B cell (primary cell): Measurements from ENCODE around the gene CD244. TPM values are rescaled to one million over a fixed set of nuclear protein-coding genes. Genes with fewer than 3 reads are reported as not detected.

Experiments
- ATAC-seq: fragments of 200-7000 bp; cut with Tn5 transposase; one replicate; pipeline ENCODE4 v1.10.0; 2021; ENCODE audit warnings: low read depth, mild to moderate bottlenecking, moderate number of reproducible peaks, moderate library complexity
- CTCF ChIA-PET: fragments of 350-600 bp; sonication (Branson Sonifier 250); formaldehyde crosslinking; loops from one replicate; lab custom pipeline; 2021; ENCODE audit warnings: antibody characterized with exemption, inconsistent platforms; lab: Charles Lee
- POLR2A ChIA-PET: fragments of 350-600 bp; sonication (Branson Sonifier 250); formaldehyde crosslinking; loops from one replicate; lab custom pipeline; 2021; ENCODE audit warnings: antibody characterized with exemption; lab: Charles Lee
- DNase-seq: peaks from one replicate; pipeline ENCODE4 v3.0.0; 2013
- H2AFZ ChIP-seq: 2 replicates; pipeline ENCODE4 v1.6.1; 2012; ENCODE audit warnings: mild to moderate bottlenecking, low read depth, low read length; ENCODE audit not compliant: insufficient read depth, poor library complexity, severe bottlenecking
- H3K27ac ChIP-seq, 2 donors: 1 replicate in 1 of 2; 2 replicates in 1 of 2; pipeline ENCODE4 v1.5.1; 2012 to 2013; ENCODE audit warnings: low read length in 2 of 2, mild to moderate bottlenecking in 2 of 2, moderate library complexity in 1 of 2
- H3K27me3 ChIP-seq, 4 experiments: fragments of 200-600 bp in 1 of 4; sonication (generic) in 1 of 4; replicated peaks in 1 of 4; 1 replicate in 2 of 4; 2 replicates in 2 of 4; pipeline versions ENCODE4 v1.6.1 to v1.7.0; 2013 to 2016; ENCODE audit warnings: low read length in 3 of 4, mild to moderate bottlenecking in 2 of 4, mixed read lengths in 1 of 4, moderate library complexity in 1 of 4; ENCODE audit not compliant: insufficient read depth in 4 of 4, control insufficient read depth in 3 of 4; ENCODE audit errors: control extremely low read depth in 1 of 4
- H3K36me3 ChIP-seq, 2 experiments: replicated peaks in 1 of 2; 1 replicate in 1 of 2; 2 replicates in 1 of 2; pipeline versions ENCODE4 v1.6.1 to v1.7.1; 2013; ENCODE audit warnings: low read length in 1 of 2; ENCODE audit not compliant: insufficient read depth in 2 of 2, control insufficient read depth in 1 of 2; ENCODE audit errors: control extremely low read depth in 1 of 2, extremely low read depth in 1 of 2
- H3K4me1 ChIP-seq, 2 donors: fragments of 200-600 bp in 1 of 2; sonication (generic) in 1 of 2; 1 replicate in 1 of 2; 2 replicates in 1 of 2; pipeline versions ENCODE4 v1.5.1 to v1.6.1; 2013 to 2017; ENCODE audit warnings: low read length in 2 of 2; ENCODE audit not compliant: control insufficient read depth in 2 of 2, insufficient read depth in 2 of 2
- H3K4me2 ChIP-seq: replicated peaks from 2 replicates; pipeline ENCODE3; 2012; ENCODE audit warnings: mild to moderate bottlenecking, low read depth, low read length; ENCODE audit not compliant: poor library complexity, severe bottlenecking
- H3K4me3 ChIP-seq, 5 experiments: fragments of 200-600 bp in 1 of 5; sonication (generic) in 1 of 5; 1 replicate in 3 of 5; 2 replicates in 2 of 5; pipeline versions ENCODE4 v1.5.1 to v1.7.0; 2011 to 2016; ENCODE audit warnings: low read length in 4 of 5, mild to moderate bottlenecking in 4 of 5, low read depth in 2 of 5, control low read depth in 1 of 5, moderate library complexity in 1 of 5; ENCODE audit not compliant: insufficient read depth in 1 of 5; ENCODE audit errors: control extremely low read depth in 1 of 5, extremely low read depth in 1 of 5
- H3K79me2 ChIP-seq: fragments of 200-600 bp; sonication (generic); one replicate; pipeline ENCODE4 v1.6.0; 2016; ENCODE audit warnings: low read length; ENCODE audit not compliant: control insufficient read depth, insufficient read depth
- H3K9ac ChIP-seq: fragments of 200-600 bp; sonication (generic); 2 replicates; pipeline ENCODE4 v1.6.1; 2017; ENCODE audit warnings: mild to moderate bottlenecking, low read length, moderate library complexity
- H3K9me3 ChIP-seq, 3 donors: one replicate each; pipeline versions ENCODE4 v1.6.1 to v1.7.1; 2013; ENCODE audit warnings: low read length in 2 of 3; ENCODE audit not compliant: control insufficient read depth in 2 of 3, insufficient read depth in 1 of 3; ENCODE audit errors: control extremely low read depth in 1 of 3
- H4K20me1 ChIP-seq: 2 replicates; pipeline ENCODE4 v1.6.0; 2012; ENCODE audit warnings: mild to moderate bottlenecking, low read length; ENCODE audit not compliant: insufficient read depth, control insufficient read depth, poor library complexity, severe bottlenecking
- H3K27ac Mint-ChIP-seq: one replicate; pipeline ENCODE4 v1.8.0; 2021; ENCODE audit warnings: mixed read lengths
- H3K27me3 Mint-ChIP-seq: one replicate; pipeline ENCODE4 v1.8.0; 2021; ENCODE audit warnings: mixed read lengths
- H3K4me1 Mint-ChIP-seq: one replicate; pipeline ENCODE4 v1.8.0; 2021; ENCODE audit warnings: mixed read lengths
- H3K4me3 Mint-ChIP-seq: one replicate; pipeline ENCODE4 v1.8.0; 2021; ENCODE audit warnings: mixed read lengths
- H3K9me3 Mint-ChIP-seq: one replicate; pipeline ENCODE4 v1.8.0; 2022; ENCODE audit warnings: mixed read lengths; ENCODE audit not compliant: insufficient read depth
- EZH2 ChIP-seq: IDR thresholded peaks from 2 replicates; pipeline ENCODE4 v1.6.1; 2012; ENCODE audit warnings: borderline replicate concordance, low read depth, mild to moderate bottlenecking, moderate library complexity, low read length; ENCODE audit not compliant: insufficient read depth, poor library complexity, severe bottlenecking
- WGBS: methylation state at CpG from one replicate; pipeline ENCODE4 v1.1.5; 2013; ENCODE audit warnings: missing lambda C conversion rate; ENCODE audit not compliant: insufficient coverage; 5-methylcytosine and 5-hydroxymethylcytosine counted together
- intact Hi-C: fragments of 100-400 bp; cut with micrococcal nuclease; formaldehyde crosslinking; loops from one replicate; pipeline ENCODE4 v1.10.0; 2022
- polyA plus RNA-seq: library from polyadenylated mRNA; depleted of rRNA; stranded (reverse); fragments of >200 nt; gene quantifications from 2 replicates; pipeline ENCODE4 v1.2.3, GENCODE V29; 2012
- total RNA-seq, 2 donors: library from RNA; stranded (reverse); fragments of 120-200 nt in 1 of 2; gene quantifications; 1 replicate in 1 of 2; 2 replicates in 1 of 2; pipeline versions ENCODE4 v1.2.3 to v1.2.4, GENCODE V29; 2013 to 2022
- TF ChIP-seq, protein P1 (sequence below): fragments of 200-600 bp; IDR thresholded peaks from one replicate; pipeline ENCODE4 v1.8.0; 2022; ENCODE audit warnings: antibody characterized with exemption, mild to moderate bottlenecking

CD244 gene
- total and polyA plus RNA-seq, 2 donors (not counting 1 experiment from before 2014, with no cell fraction given), result 0.31 TPM; not detected in 1

DNA sequence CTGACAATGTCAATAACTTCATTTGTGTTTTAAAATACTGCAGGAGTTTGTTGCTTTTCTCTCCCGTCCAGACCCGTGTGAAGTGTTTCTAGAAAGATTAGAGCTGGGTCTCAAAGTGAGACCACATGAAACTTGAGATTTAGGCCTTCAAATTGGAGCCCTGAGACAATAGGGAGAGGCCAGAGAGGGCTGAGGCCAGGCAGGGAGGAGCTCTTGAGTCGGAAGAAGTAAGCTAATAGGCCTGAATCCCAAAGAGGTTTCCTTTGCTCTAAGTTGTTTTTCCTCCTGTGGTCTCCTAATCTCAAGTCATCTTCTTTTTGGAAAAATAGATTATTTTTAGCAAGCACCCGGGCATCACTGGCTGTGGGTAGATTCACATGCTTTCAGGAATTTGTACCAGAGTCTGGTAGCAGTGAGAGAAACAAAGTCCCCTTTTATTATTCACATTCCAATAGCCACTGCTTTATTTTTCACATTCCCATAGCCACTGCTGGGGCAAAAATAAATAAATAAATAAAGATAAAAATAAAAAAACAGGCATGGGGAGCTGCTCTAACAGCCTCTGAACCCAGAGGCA lies 25.6 kb downstream of the CD244 start:
- Mint-ChIP-seq H3K4me1 (peaks cover 39% of the 10 kb centered on the region), H3K27ac (peak overlapping the region; percentile 90), H3K27me3 (no peaks in the 10 kb centered on the region), H3K9me3 (no peaks in the 10 kb centered on the region), H3K4me3 (peak overlapping the region; percentile 23)
- Histone ChIP-seq H3K36me3 (no peaks in the 10 kb centered on the region), H3K79me2 (no peaks in the 10 kb centered on the region), H3K4me3 (no peak overlapping the region), H3K9ac (no peak overlapping the region), H3K4me2 (peak overlapping the region; percentile 72), H3K9me3 (no peaks in the 10 kb centered on the region), H2AFZ (peak overlapping the region; percentile 64), H3K4me1 (peaks cover 31 to 33% of the 10 kb centered on the region in 2 donors), H3K27me3 (no peaks in the 10 kb centered on the region), H4K20me1 (no peaks in the 10 kb centered on the region), H3K27ac (peak overlapping the region; percentile 28 to 71)
- CTCF ChIA-PET, result interaction anchor here (0.8 to 6.6 kb wide), 20 partner anchors 9 to 299 kb away, joined by 3 to 111 read pairs (median 5); partner anchors contain the start of genes ITLN2, KLHDC9 and LY9
- intact Hi-C loops, result loop anchor here (2.0 to 10.0 kb wide), 3 partner anchors 40 to 296 kb away; partner anchors contain the start of genes DEDD, ITLN1 and LY9
- POLR2A ChIA-PET, result interaction anchor here (2.1 kb wide), 1 partner anchor 117 kb away, joined by 4 read pairs; the partner anchor contains the start of gene ITLN2
- DNase-seq (peak; percentile 32), ATAC-seq (no peak)
- TF ChIP-seq, protein P1, sequence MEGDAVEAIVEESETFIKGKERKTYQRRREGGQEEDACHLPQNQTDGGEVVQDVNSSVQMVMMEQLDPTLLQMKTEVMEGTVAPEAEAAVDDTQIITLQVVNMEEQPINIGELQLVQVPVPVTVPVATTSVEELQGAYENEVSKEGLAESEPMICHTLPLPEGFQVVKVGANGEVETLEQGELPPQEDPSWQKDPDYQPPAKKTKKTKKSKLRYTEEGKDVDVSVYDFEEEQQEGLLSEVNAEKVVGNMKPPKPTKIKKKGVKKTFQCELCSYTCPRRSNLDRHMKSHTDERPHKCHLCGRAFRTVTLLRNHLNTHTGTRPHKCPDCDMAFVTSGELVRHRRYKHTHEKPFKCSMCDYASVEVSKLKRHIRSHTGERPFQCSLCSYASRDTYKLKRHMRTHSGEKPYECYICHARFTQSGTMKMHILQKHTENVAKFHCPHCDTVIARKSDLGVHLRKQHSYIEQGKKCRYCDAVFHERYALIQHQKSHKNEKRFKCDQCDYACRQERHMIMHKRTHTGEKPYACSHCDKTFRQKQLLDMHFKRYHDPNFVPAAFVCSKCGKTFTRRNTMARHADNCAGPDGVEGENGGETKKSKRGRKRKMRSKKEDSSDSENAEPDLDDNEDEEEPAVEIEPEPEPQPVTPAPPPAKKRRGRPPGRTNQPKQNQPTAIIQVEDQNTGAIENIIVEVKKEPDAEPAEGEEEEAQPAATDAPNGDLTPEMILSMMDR, result no peak
- TF ChIP-seq EZH2, result no peak
- 56% methylated on average over 3 of the region's 4 CpGs for WGBS

DNA sequence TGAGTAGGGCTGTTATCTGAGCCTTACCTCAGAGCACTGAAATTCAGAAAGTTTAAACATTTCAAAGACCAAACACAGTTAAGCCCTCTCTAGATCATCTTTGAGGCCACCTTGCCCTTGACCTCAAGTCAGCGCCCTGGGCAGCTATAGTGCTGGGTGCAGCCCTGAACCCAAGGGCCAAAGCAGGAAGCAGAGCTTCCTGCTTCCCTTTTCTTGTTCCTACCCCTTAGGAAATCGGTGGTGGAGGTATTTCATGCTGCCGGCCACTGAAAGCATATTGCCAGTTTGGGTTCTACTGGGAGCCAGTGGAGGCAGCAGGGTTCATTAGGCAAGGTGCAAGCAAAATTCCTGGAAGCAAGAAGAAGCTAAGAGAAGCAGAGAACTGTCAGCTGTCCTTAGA lies 26.1 kb downstream of the CD244 start:
- no peak for ATAC-seq
- Histone ChIP-seq H3K27ac (peak overlapping the region; percentile 28 to 71), H3K36me3 (no peaks in the 10 kb centered on the region), H3K9ac (no peak overlapping the region), H3K4me2 (peak overlapping the region; percentile 72), H2AFZ (peak overlapping the region; percentile 50), H4K20me1 (no peaks in the 10 kb centered on the region), H3K4me3 (no peak overlapping the region), H3K9me3 (no peaks in the 10 kb centered on the region), H3K4me1 (peaks cover 31 to 33% of the 10 kb centered on the region in 2 donors), H3K27me3 (no peaks in the 10 kb centered on the region), H3K79me2 (no peaks in the 10 kb centered on the region)
- DNase-seq, result peak; percentile 32
- Mint-ChIP-seq H3K9me3 (no peaks in the 10 kb centered on the region), H3K4me3 (peak overlapping the region; percentile 23), H3K4me1 (peaks cover 39% of the 10 kb centered on the region), H3K27ac (peak overlapping the region; percentile 78), H3K27me3 (no peaks in the 10 kb centered on the region)
- CTCF ChIA-PET, result interaction anchor here (0.9 to 6.6 kb wide), 17 partner anchors 10 to 303 kb away, joined by 3 to 111 read pairs (median 5); partner anchors contain the start of genes ITLN2 and LY9
- POLR2A ChIA-PET, result interaction anchor here (2.1 kb wide), 1 partner anchor 117 kb away, joined by 4 read pairs; the partner anchor contains the start of gene ITLN2
- TF ChIP-seq EZH2, result no peak
- TF ChIP-seq, protein P1, result no peak
- 50% methylated on average over 1 of the region's 3 CpGs for WGBS
- intact Hi-C loops, result loop anchor here (2.0 to 10.0 kb wide), 3 partner anchors 39 to 296 kb away; partner anchors contain the start of genes DEDD, ITLN1 and LY9
